Measurements from ENCODE around the gene WSCD2.

DNA sequence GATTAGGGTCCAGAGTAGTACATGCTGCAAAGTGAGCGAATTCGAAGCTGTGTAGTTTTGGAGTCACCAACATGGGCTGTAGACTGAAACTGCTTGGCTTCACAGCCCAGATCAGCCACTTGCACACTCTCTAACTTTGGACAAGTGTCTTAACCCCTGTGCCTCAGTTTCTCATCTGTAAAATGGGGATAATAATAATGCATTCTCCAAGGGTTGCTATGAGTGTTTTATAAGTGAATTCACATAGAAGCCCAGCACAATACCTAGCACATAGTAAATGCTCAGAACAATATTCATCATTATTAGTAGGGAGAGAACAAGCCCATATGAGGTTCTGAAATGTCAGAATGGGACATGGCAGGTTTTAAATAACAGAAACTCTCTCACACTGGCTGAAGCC, 10.4 kb downstream of the WSCD2 start:
- TF ChIP-seq EP300 (IDR thresholded peaks at IDR 0.05) = no peak
- TF ChIP-seq CTCF (IDR thresholded peaks at IDR 0.05) = no peak

Data from ovary (tissue), 3 donors.